ENCODE results near the gene PTBP1. TPM values are rescaled to one million over a fixed set of nuclear protein-coding genes. Genes with fewer than 3 reads are reported as not detected.
A peak's percentile ranks its signal among the peaks of the same experiment; 100 is the strongest.

PTBP1 gene
- total and polyA plus RNA-seq, 9 of the 15 experiments (the other 6 are each of a cell fraction or from before 2014, with no cell fraction given): 14.0 to 759 (median 234) TPM

DNA sequence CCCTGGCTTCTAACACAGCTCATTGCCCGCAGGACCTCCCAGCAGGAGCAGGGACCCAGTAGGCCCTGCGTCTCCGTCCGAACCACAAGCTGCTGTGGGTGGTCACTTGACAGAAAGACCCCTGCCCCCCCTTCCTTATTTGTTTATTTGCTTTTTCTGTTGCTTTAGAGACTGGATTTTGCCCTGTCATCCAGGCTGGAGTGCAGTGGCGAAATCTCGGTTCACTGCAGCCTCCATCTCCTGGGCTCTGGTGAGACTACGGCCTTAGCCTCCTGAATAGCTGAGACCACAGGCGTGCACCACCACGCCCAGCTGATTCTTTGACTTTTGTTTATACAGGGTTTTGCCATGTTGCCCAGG is 7.6 kb upstream of the PTBP1 start (continued):
- TF ChIP-seq CHD7 (IDR thresholded peaks at IDR 0.05; ENCODE audit: low read depth, low read length) (no peak), PHB (CRISPR knock-in tag; IDR thresholded peaks at IDR 0.05) (no peak), RREB1 (CRISPR knock-in tag; IDR thresholded peaks at IDR 0.05) (no peak), ZFX (CRISPR knock-in tag; IDR thresholded peaks at IDR 0.05) (peak; percentile 10; the same call in 1 of the 2 replicates), TEAD4 (IDR thresholded peaks at IDR 0.05; ENCODE audit: low read length) (no peak), TEAD4 (CRISPR knock-in tag; IDR thresholded peaks at IDR 0.05; ENCODE audit: borderline replicate concordance) (no peak), FOXJ3 (CRISPR knock-in tag; IDR thresholded peaks at IDR 0.05) (no peak), POLR2G (IDR thresholded peaks at IDR 0.05; ENCODE audit: low read depth, low read length) (no peak), POLR2A (conservative IDR thresholded peaks at IDR 0.05) (no peak)
- TF ChIP-seq, protein P1, sequence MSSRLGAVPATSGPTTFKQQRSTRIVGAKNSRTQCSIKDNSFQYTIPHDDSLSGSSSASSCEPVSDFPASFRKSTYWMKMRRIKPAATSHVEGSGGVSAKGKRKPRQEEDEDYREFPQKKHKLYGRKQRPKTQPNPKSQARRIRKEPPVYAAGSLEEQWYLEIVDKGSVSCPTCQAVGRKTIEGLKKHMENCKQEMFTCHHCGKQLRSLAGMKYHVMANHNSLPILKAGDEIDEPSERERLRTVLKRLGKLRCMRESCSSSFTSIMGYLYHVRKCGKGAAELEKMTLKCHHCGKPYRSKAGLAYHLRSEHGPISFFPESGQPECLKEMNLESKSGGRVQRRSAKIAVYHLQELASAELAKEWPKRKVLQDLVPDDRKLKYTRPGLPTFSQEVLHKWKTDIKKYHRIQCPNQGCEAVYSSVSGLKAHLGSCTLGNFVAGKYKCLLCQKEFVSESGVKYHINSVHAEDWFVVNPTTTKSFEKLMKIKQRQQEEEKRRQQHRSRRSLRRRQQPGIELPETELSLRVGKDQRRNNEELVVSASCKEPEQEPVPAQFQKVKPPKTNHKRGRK (tag; IDR thresholded peaks at IDR 0.05): no peak

Measured in K562 (cell line).